NT2/D1 (cell line): ENCODE data around the gene GPS1.

Experiments
- DNase-seq: peaks from one replicate; pipeline ENCODE4 v3.0.0-alpha.2; 2011; ENCODE audit warnings: low read depth, low spot score
- H3K27me3 ChIP-seq: 2 replicates; pipeline ENCODE4 v1.6.0; 2011; ENCODE audit warnings: mild to moderate bottlenecking; ENCODE audit not compliant: insufficient read length, insufficient read depth
- H3K36me3 ChIP-seq: 2 replicates; pipeline ENCODE4 v1.6.1; 2011; ENCODE audit warnings: mild to moderate bottlenecking, low read length, mixed read lengths; ENCODE audit not compliant: insufficient read depth, insufficient read length
- H3K4me1 ChIP-seq: 2 replicates; pipeline ENCODE4 v1.5.1; 2011; ENCODE audit not compliant: insufficient read depth, insufficient read length
- H3K4me3 ChIP-seq: 2 replicates; pipeline ENCODE4 v1.5.1; 2011; ENCODE audit warnings: low read depth; ENCODE audit not compliant: insufficient read length
- H3K9ac ChIP-seq: 2 replicates; pipeline ENCODE4 v1.6.0; 2011; ENCODE audit warnings: low read depth; ENCODE audit not compliant: insufficient read length
- H3K9me3 ChIP-seq: 2 replicates; pipeline ENCODE4 v1.5.1; 2011; ENCODE audit warnings: mild to moderate bottlenecking, low read length; ENCODE audit not compliant: insufficient read depth
- SUZ12 ChIP-seq: IDR thresholded peaks from 2 replicates; pipeline ENCODE4 v1.6.1; 2011; ENCODE audit not compliant: insufficient read length, insufficient read depth; ENCODE audit errors: extremely low read depth
- YY1 ChIP-seq: IDR thresholded peaks from 2 replicates; pipeline ENCODE4 v1.6.1; 2011; ENCODE audit not compliant: insufficient read length, insufficient read depth
- ZNF274 ChIP-seq: IDR thresholded peaks from 2 replicates; pipeline ENCODE4 v1.6.1; 2011; ENCODE audit warnings: mild to moderate bottlenecking, low read depth, low read length

GPS1 gene

DNA sequence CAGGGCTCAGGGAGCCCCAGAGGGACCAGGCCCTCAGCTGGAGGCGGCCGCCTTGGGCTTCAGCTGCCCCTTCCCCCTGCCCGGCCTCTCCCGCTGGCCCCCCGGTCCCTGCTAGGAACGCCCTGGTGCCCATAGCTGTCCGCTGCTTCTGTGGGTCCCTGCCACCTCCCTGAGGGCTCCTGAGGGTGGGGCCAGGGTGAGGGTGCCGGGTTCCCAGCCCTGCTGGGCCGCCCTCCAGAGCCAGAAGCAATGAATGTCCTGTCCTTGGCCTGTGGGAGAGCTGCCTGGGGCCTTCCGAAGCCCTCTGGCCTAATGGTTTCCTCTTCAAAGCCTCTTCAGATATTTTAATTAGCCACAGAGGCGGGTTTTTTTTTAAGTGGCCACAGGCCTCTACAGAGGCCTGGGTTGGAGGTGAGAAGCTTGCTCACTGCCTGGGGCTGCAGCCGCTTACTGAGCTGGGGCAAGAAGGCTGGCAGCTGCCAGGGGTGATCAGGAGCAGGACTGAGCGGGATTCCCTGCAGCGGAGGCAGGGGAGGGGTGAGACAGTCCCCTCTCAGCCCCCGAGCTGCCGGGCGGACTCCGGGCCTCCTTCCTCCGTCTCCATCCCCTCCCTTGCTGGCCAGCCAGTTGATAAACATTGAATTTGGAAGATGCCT lies 38.9 kb upstream of the GPS1 start:
- Histone ChIP-seq H3K9me3 (no peaks in the 10 kb centered on the region), H3K4me3 (no peak overlapping the region), H3K36me3 (peaks cover 47% of the 10 kb centered on the region), H3K27me3 (no peaks in the 10 kb centered on the region), H3K4me1 (peaks cover 40% of the 10 kb centered on the region), H3K9ac (peak overlapping the region; percentile 79)
- no peak for DNase-seq
- TF ChIP-seq ZNF274 = no peak
- TF ChIP-seq SUZ12 = no peak
- no peak for TF ChIP-seq YY1

DNA sequence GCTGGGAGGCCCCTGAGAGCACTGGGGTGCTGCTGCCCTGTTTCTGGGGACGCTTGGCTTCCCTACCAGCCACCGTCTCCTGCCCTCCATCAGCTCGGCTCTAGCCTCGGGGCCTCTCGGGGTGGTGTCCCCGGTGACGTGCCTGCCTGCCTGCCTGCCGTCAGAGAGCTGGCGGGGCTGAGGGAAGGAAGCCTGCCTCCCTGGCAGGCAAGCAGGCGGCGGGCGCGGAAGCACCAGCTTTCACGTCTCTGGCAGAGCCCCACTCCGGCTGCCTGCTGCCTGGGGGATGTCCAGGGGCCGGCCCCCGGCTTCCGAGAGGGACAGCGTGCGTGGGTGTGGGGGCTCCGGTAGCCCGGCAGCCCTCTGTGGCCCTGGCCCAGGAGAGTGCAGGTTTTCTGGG lies 38.4 kb upstream of the GPS1 start:
- peaks cover 52% of the 10 kb centered on the region for H3K36me3 ChIP-seq
- H3K4me1 ChIP-seq = peaks cover 36% of the 10 kb centered on the region
- TF ChIP-seq ZNF274 = no peak
- TF ChIP-seq YY1 = no peak
- TF ChIP-seq SUZ12 = no peak
- no peaks in the 10 kb centered on the region for H3K9me3 ChIP-seq
- DNase-seq = no peak
- no peak overlapping the region for H3K4me3 ChIP-seq
- H3K27me3 ChIP-seq = no peaks in the 10 kb centered on the region
- H3K9ac ChIP-seq = peak overlapping the region; percentile 74

DNA sequence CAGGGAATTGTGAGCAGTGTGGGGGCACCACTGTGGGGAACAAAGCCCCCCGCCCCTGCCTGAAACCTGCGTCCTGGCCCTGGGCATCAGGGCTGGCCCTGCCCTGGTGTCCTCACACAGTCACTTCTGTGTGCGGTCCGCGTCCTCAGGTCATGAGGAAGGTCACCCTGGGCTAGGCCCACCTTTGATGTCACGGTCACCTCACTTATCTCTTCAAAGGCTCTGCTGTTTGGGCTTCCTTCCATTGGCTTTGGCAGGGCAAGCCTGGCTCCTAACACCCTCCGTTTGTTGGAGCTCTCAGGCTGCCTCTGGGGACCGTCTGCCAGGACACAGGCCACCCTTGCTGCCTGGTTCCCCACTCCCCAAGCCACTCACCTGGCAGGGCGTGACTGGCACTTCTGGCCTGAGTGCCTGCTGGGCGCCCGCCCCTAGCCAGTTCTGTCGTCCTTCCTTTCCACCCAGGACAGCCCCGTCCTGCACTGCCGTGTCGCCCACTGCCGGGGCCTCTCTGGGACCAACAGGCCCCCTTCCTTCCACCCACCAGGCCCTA lies 37.9 kb upstream of the GPS1 start:
- peaks cover 33% of the 10 kb centered on the region for H3K4me1 ChIP-seq
- H3K9ac ChIP-seq = peak overlapping the region; percentile 74
- peaks cover 57% of the 10 kb centered on the region for H3K36me3 ChIP-seq

DNA sequence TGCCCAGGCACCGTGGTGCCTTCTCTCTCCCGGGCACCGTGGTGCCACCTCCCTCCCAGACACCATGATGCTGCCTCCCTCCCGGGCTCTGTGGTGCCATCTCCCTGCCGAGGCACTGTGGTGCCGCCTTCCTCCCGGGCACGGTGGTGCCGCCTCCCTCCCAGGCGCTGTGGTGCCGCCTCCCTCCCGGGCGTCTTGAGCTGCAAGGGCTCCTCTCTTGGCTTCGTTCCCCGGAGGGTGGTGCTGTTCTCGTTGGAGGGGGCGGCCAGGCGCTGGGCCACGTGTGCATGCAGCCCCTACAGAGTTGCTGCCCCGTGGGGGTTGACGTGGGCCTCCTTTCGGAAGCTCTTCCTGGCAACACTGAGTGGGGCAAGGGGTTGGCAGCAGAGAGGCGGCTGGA lies 37.3 kb upstream of the GPS1 start:
- DNase-seq = no peak
- Histone ChIP-seq H3K27me3 (no peaks in the 10 kb centered on the region), H3K36me3 (peaks cover 57% of the 10 kb centered on the region), H3K4me3 (no peak overlapping the region), H3K9me3 (no peaks in the 10 kb centered on the region), H3K9ac (peak overlapping the region; percentile 38), H3K4me1 (peaks cover 33% of the 10 kb centered on the region)
- no peak for TF ChIP-seq ZNF274
- TF ChIP-seq YY1 = no peak
- no peak for TF ChIP-seq SUZ12

More for the DNA sequence above, 37.9 kb upstream of the GPS1 start:
- TF ChIP-seq SUZ12 (no peak), YY1 (no peak), ZNF274 (no peak)
- Histone ChIP-seq H3K4me3 (no peak overlapping the region), H3K9me3 (no peaks in the 10 kb centered on the region), H3K27me3 (no peaks in the 10 kb centered on the region)
- no peak for DNase-seq

DNA sequence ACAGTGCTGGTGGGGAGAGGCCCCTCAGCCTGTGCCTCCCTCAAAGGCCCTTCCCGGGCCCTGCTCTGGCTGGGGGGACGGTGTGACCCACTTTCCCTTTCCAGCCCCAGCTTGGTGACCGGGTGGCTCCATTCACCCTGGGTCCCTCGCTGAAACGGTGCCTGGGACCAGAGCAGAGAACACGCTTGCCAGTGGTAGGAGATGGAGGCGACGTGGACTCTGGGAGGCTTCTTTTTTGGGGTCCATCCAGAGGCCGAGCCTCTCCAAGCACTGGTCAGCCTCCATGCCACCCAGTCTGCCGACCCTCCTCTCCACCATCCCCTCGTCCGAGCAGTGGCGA lies 36.8 kb upstream of the GPS1 start:
- H3K27me3 ChIP-seq = no peaks in the 10 kb centered on the region
- no peak overlapping the region for H3K4me3 ChIP-seq
- H3K9me3 ChIP-seq = no peaks in the 10 kb centered on the region
- H3K4me1 ChIP-seq = peaks cover 33% of the 10 kb centered on the region
- peak overlapping the region; percentile 33 for H3K9ac ChIP-seq
- TF ChIP-seq YY1 = no peak
- TF ChIP-seq SUZ12 = no peak
- no peak for TF ChIP-seq ZNF274
- no peak for DNase-seq
- peaks cover 57% of the 10 kb centered on the region for H3K36me3 ChIP-seq

DNA sequence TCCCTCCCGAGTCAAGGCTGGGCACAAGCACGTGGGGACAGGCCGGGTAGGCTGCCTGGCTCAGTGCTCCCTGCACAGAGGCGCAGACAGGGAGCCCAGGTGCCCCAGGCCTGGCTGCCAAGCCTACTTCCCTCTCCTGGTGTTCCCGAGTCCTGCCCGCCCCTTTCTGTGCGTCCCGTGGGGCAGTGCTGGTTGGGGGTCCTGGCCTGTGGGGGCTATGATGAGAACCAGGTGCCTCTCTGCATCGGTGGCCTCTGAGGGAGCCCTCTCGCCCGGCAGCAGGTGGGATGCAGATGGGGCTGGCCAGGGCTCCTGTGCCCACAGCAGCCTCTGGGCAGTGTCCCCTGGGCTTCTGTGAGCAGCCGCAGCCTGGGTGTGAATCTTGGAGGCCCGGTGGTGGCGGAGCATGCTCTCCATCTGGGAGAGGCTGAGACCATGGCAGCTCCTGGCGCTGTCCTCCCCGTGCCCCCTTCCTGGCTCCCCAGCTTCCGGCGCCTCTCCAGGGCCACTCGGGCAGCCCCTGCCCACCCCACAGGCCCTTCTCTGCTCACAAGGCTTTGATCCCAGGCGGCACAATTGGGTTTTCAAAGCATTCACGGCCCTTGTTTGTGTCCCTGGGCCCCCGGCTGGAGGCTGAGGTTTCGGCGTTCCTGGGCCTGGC lies 36.3 kb upstream of the GPS1 start:
- H3K9me3 ChIP-seq = no peaks in the 10 kb centered on the region
- no peak for DNase-seq
- H3K4me3 ChIP-seq = no peak overlapping the region
- H3K4me1 ChIP-seq = peaks cover 36% of the 10 kb centered on the region
- no peak for TF ChIP-seq ZNF274
- no peak for TF ChIP-seq YY1
- TF ChIP-seq SUZ12 = no peak
- H3K36me3 ChIP-seq = peaks cover 56% of the 10 kb centered on the region
- H3K9ac ChIP-seq = peak overlapping the region; percentile 50
- no peaks in the 10 kb centered on the region for H3K27me3 ChIP-seq
